K562 (cell line): ENCODE data around the gene LRRC59. TPM values are rescaled to one million over a fixed set of nuclear protein-coding genes. Genes with fewer than 3 reads are reported as not detected.

Source experiments
- ATAC-seq: fragments of 200-7000 bp; cut with Tn5 transposase; 3 replicates; pipeline ENCODE4 v1.9.1; 2020; ENCODE audit warnings: moderate library complexity
- BruUV-seq: library from RNA; stranded (reverse); fragments of 400-500 nt; replicated peaks from 2 replicates; lab custom pipeline; 2021; lab: Mats Ljungman, UMichigan
- CTCF ChIA-PET: fragments of 300-600 bp; formaldehyde crosslinking; extraction: SDS; loops from one replicate; lab custom pipeline; 2021; ENCODE audit warnings: low intra/inter-chr PET ratio; lab: Yijun Ruan, JAX
- POLR2A ChIA-PET: fragments of 300-600, 350-650 bp; sonication (Branson Sonifier 250); formaldehyde crosslinking; extraction: SDS; loops from one replicate; lab custom pipeline; 2021; ENCODE audit warnings: antibody characterized with exemption, inconsistent platforms; lab: Yijun Ruan, JAX
- DNase-seq, 4 experiments: peaks; one replicate each; pipeline versions ENCODE4 v3.0.0 to v3.0.0-alpha.2; 2011 to 2018; ENCODE audit warnings: low spot score in 3 of 4, mixed read lengths in 3 of 4; ENCODE audit errors: extremely low read depth in 1 of 4
- FAIRE-seq: peaks from 2 replicates; lab custom pipeline; 2011; peaks lifted over from hg19 to GRCh38; lab: Jason Lieb, UNC
- H2AFZ ChIP-seq: 2 replicates; pipeline ENCODE4 v1.6.0; 2011; ENCODE audit warnings: low read depth, low read length, control low read depth, inconsistent platforms
- H3K27ac ChIP-seq: fragments of 200-600 bp; 3 replicates; pipeline ENCODE4 v1.8.0; 2011; ENCODE audit warnings: low read depth, mild to moderate bottlenecking, control low read depth, inconsistent platforms, low read length, moderate library complexity, mixed read lengths; ENCODE audit errors: extremely low read depth
- H3K27me3 ChIP-seq, 2 experiments: fragments of 300-600 bp in 1 of 2; 2 replicates in 1 of 2; 3 replicates in 1 of 2; pipeline versions ENCODE4 v1.6.0 to v1.8.0; 2011; ENCODE audit warnings: inconsistent platforms in 2 of 2, low read length in 2 of 2, mild to moderate bottlenecking in 1 of 2, mixed read lengths in 1 of 2, moderate library complexity in 1 of 2; ENCODE audit not compliant: control insufficient read depth in 2 of 2, insufficient read depth in 2 of 2
- H3K36me3 ChIP-seq: fragments of 300-600 bp; 3 replicates; pipeline ENCODE4 v1.8.0; 2011; ENCODE audit warnings: mild to moderate bottlenecking, low read length, inconsistent platforms; ENCODE audit not compliant: control insufficient read depth, insufficient read depth
- H3K4me1 ChIP-seq, 2 experiments: fragments of 200-600 bp in 1 of 2; replicated peaks in 1 of 2; 2 replicates in 1 of 2; 3 replicates in 1 of 2; pipeline versions ENCODE4 v1.5.1 to v1.8.0; 2011; ENCODE audit warnings: inconsistent platforms in 2 of 2, low read length in 2 of 2, mild to moderate bottlenecking in 1 of 2, mixed read lengths in 1 of 2, moderate library complexity in 1 of 2; ENCODE audit not compliant: control insufficient read depth in 2 of 2, insufficient read depth in 2 of 2
- H3K4me2 ChIP-seq: 2 replicates; pipeline ENCODE4 v1.6.1; 2011; ENCODE audit warnings: low read length, control low read depth, inconsistent platforms, mixed read lengths; ENCODE audit not compliant: insufficient read depth
- H3K4me3 ChIP-seq: fragments of 200-600 bp; sonication (generic), shearing (Covaris generic); 2 replicates; pipeline ENCODE4 v1.5.1; 2016; ENCODE audit warnings: control low read depth, inconsistent platforms
- H3K79me2 ChIP-seq: fragments of 200-600 bp; 3 replicates; pipeline ENCODE4 v1.8.0; 2011; ENCODE audit warnings: low read length, inconsistent platforms; ENCODE audit not compliant: control insufficient read depth, insufficient read depth
- H3K9ac ChIP-seq, 2 experiments: 2 replicates each; pipeline versions ENCODE4 v1.6.0 to v1.6.1; 2011; ENCODE audit warnings: low read depth in 2 of 2, low read length in 2 of 2, control low read depth in 1 of 2, inconsistent platforms in 1 of 2, mild to moderate bottlenecking in 1 of 2, mixed read lengths in 1 of 2; ENCODE audit not compliant: insufficient read depth in 1 of 2
- H3K9me1 ChIP-seq: one replicate; pipeline ENCODE4 v1.6.0; 2011; ENCODE audit warnings: inconsistent platforms, mild to moderate bottlenecking, low read length, moderate library complexity; ENCODE audit not compliant: control insufficient read depth, insufficient read depth
- H3K9me3 ChIP-seq: replicated peaks from 2 replicates; pipeline ENCODE4 v1.5.1; 2011; ENCODE audit warnings: low read depth, low read length, inconsistent platforms; ENCODE audit not compliant: control insufficient read depth, insufficient read depth
- H4K20me1 ChIP-seq: replicated peaks from 2 replicates; pipeline ENCODE4 v1.6.1; 2011; ENCODE audit warnings: low read length, inconsistent platforms, mixed read lengths; ENCODE audit not compliant: control insufficient read depth, insufficient read depth
- POLR2A ChIP-seq: fragments of 450-650 bp; conservative IDR thresholded peaks from 2 replicates; pipeline ENCODE4 v1.6.1; 2016
- POLR2AphosphoS5 ChIP-seq: IDR thresholded peaks from 2 replicates; pipeline ENCODE4 v1.6.1; 2011; ENCODE audit warnings: mild to moderate bottlenecking, low read depth, low read length, moderate library complexity; ENCODE audit not compliant: control insufficient read depth, insufficient read depth
- POLR2G ChIP-seq: fragments of 200-400 bp; formaldehyde crosslinking; IDR thresholded peaks from 2 replicates; pipeline ENCODE4 v1.6.1; 2017; ENCODE audit warnings: low read depth, mild to moderate bottlenecking, antibody characterized with exemption, low read length, moderate library complexity
- RBFOX2 ChIP-seq: fragments of 200-400 bp; formaldehyde crosslinking; IDR thresholded peaks from 2 replicates; pipeline ENCODE4 v1.6.1; 2017; ENCODE audit warnings: low read depth, mild to moderate bottlenecking, low read length, moderate library complexity
- SMAD3 ChIP-seq: fragments of 450-650 bp; formaldehyde crosslinking; conservative IDR thresholded peaks from 2 replicates; pipeline ENCODE4 v1.4.0; 2020; ENCODE audit warnings: mild to moderate bottlenecking
- ZNF282 ChIP-seq: sonication (generic); formaldehyde crosslinking; IDR thresholded peaks from 2 replicates; pipeline ENCODE4 v1.8.1; 2023; ENCODE audit warnings: missing genetic modification reagents
- WGBS: fragments of 100-300 bp; shearing (Covaris generic); methylation state at CpG from one replicate; pipeline ENCODE4 v1.1.6; 2016; ENCODE audit warnings: low coverage, mixed read lengths; ENCODE audit not compliant: insufficient coverage; ENCODE audit errors: missing lambda C conversion rate; 5-methylcytosine and 5-hydroxymethylcytosine counted together
- in situ Hi-C: fragments of 300-500 bp; cut with MboI; formaldehyde crosslinking; loops from 4 replicates; pipeline ENCODE4 v1.15.0; 2018; ENCODE audit warnings: inconsistent platforms, mixed read lengths
- intact Hi-C: fragments of 100-400 bp; cut with micrococcal nuclease; formaldehyde crosslinking; loops from 2 replicates; pipeline ENCODE4 v1.14.2; 2022
- polyA plus RNA-seq, 8 experiments: library from polyadenylated mRNA; depleted of rRNA in 4 of 8; stranded (reverse) in 5 of 8; unstranded in 3 of 8; fragments of >200 nt; fragmentation: Nextera tagmentation in 2 of 8; fragmentation: Illumina TruSeq in 1 of 8; extraction: Ambion mirVana in 2 of 8; extraction: Trizol in 1 of 8; gene quantifications; 2 replicates each; pipeline versions ENCODE4 v1.2.1 to v1.2.3, GENCODE V29; 2011 to 2014; ENCODE audit warnings: inconsistent platforms in 1 of 8, missing spikeins in 1 of 8
- total RNA-seq, 7 experiments: library from RNA; depleted of rRNA in 6 of 7; stranded (reverse); fragments of >200 nt in 6 of 7; fragmentation: Illumina TruSeq in 2 of 7; extraction: Trizol in 2 of 7; gene quantifications; 2 replicates each; pipeline versions ENCODE4 v1.2.1 to v1.2.3, GENCODE V29; 2011 to 2021; ENCODE audit warnings: low replicate concordance in 1 of 7
- TF ChIP-seq, protein P1 (sequence below): sonication (generic); formaldehyde crosslinking; IDR thresholded peaks from 2 replicates; pipeline ENCODE4 v1.8.0; 2023; ENCODE audit warnings: missing genetic modification reagents, mild to moderate bottlenecking, borderline replicate concordance

Gene LRRC59
- total and polyA plus RNA-seq, 9 of the 15 experiments (the other 6 are each of a cell fraction or from before 2014, with no cell fraction given) = 27.8 to 244 (median 154) TPM

DNA sequence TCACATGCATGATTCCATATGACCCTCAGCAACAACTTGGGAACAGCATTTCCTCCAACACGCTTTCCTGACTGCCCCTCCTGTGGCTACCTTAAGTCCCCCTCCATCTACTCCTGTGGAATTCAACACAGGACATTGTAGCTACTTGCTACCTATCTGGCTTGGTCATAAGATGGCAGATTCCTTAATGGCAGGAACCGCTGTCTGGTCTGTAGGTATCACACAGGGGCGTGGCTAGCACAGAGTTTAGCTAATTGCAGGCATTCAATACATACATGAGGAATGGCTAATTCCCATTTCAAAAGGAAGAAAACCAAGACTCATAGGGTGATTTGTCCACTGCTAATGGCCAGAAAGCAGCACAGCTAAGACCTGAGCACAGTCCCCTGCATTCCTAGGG lies 8.6 kb downstream of the LRRC59 start:
- CTCF ChIA-PET = no interaction called here
- intact Hi-C loops (no loop called here), in situ Hi-C loops (no loop called here)
- no TSS peak for BruUV-seq
- Histone ChIP-seq H3K27ac (no peak overlapping the region), H3K36me3 (peaks cover 99% of the 10 kb centered on the region), H3K79me2 (peaks cover 24% of the 10 kb centered on the region), H2AFZ (no peak overlapping the region), H3K9ac (no peak overlapping the region), H3K9me3 (no peaks in the 10 kb centered on the region), H4K20me1 (no peaks in the 10 kb centered on the region), H3K9me1 (no peaks in the 10 kb centered on the region), H3K4me1 (no peaks in the 10 kb centered on the region), H3K27me3 (no peaks in the 10 kb centered on the region), H3K4me2 (no peak overlapping the region), H3K4me3 (no peak overlapping the region)
- POLR2A ChIA-PET = interaction anchor here (0.6 to 13.4 kb wide), 5 partner anchors 7 to 17 kb away, joined by 3 to 129 read pairs (median 10); partner anchors contain the start of genes EME1, LRRC59 and MRPL27
- FAIRE-seq (no peak), ATAC-seq (no peak), DNase-seq (no peak)
- WGBS = 97% methylated on average over 3 of the region's 3 CpGs
- TF ChIP-seq ZNF282 (CRISPR knock-in tag) = no peak
- TF ChIP-seq SMAD3 = no peak
- TF ChIP-seq, protein P1, sequence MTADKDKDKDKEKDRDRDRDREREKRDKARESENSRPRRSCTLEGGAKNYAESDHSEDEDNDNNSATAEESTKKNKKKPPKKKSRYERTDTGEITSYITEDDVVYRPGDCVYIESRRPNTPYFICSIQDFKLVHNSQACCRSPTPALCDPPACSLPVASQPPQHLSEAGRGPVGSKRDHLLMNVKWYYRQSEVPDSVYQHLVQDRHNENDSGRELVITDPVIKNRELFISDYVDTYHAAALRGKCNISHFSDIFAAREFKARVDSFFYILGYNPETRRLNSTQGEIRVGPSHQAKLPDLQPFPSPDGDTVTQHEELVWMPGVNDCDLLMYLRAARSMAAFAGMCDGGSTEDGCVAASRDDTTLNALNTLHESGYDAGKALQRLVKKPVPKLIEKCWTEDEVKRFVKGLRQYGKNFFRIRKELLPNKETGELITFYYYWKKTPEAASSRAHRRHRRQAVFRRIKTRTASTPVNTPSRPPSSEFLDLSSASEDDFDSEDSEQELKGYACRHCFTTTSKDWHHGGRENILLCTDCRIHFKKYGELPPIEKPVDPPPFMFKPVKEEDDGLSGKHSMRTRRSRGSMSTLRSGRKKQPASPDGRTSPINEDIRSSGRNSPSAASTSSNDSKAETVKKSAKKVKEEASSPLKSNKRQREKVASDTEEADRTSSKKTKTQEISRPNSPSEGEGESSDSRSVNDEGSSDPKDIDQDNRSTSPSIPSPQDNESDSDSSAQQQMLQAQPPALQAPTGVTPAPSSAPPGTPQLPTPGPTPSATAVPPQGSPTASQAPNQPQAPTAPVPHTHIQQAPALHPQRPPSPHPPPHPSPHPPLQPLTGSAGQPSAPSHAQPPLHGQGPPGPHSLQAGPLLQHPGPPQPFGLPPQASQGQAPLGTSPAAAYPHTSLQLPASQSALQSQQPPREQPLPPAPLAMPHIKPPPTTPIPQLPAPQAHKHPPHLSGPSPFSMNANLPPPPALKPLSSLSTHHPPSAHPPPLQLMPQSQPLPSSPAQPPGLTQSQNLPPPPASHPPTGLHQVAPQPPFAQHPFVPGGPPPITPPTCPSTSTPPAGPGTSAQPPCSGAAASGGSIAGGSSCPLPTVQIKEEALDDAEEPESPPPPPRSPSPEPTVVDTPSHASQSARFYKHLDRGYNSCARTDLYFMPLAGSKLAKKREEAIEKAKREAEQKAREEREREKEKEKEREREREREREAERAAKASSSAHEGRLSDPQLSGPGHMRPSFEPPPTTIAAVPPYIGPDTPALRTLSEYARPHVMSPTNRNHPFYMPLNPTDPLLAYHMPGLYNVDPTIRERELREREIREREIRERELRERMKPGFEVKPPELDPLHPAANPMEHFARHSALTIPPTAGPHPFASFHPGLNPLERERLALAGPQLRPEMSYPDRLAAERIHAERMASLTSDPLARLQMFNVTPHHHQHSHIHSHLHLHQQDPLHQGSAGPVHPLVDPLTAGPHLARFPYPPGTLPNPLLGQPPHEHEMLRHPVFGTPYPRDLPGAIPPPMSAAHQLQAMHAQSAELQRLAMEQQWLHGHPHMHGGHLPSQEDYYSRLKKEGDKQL = no peak
- TF ChIP-seq RBFOX2 = peak; percentile 24; the same call in 1 of the 2 replicates
- TF ChIP-seq POLR2G = 0 out of 2 replicates have a peak, but pooled peaks have one; percentile 14
- TF ChIP-seq POLR2A = peak; percentile 43; the same call in 1 of the 2 replicates
- TF ChIP-seq POLR2AphosphoS5 = 0 out of 2 replicates have a peak, but pooled peaks have one; percentile 25
